ENCODE data around the gene HOMER2. TPM values are rescaled to one million over a fixed set of nuclear protein-coding genes. Genes with fewer than 3 reads are reported as not detected.
"Not testable (repeated sequence)": the region's sequence is repeated elsewhere in the genome, so short reads cannot be mapped to it uniquely, and the experiment has no call there.

Gene HOMER2
- total and polyA plus RNA-seq, 10 donors, result 2.1 to 24.3 (median 11.7) TPM

DNA sequence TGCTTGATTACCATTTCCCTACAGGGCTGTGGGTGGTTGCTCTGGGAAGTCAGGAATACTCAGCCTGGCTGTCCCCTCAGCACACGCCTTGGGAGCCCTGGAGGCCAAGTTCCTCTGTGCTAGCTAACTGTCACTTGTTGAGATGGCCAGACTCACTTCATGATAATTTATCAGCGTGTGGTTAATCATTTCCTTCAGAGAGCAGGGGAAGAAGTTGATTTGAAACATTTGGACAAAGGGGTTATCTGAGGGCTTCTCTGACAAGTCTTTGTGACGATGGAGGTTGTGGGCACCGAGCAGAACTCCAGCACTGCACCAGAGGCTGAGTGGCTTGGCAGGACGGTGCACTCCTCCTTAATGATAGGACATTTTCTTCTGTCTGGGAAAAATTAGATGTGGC is 81.2 kb downstream of the HOMER2 start:
- DNase-seq, result no peak
- WGBS, 5 donors, result 45 to 69% (median 48%) methylated on average over 5 of the region's 5 CpGs
- TF ChIP-seq, protein P1, sequence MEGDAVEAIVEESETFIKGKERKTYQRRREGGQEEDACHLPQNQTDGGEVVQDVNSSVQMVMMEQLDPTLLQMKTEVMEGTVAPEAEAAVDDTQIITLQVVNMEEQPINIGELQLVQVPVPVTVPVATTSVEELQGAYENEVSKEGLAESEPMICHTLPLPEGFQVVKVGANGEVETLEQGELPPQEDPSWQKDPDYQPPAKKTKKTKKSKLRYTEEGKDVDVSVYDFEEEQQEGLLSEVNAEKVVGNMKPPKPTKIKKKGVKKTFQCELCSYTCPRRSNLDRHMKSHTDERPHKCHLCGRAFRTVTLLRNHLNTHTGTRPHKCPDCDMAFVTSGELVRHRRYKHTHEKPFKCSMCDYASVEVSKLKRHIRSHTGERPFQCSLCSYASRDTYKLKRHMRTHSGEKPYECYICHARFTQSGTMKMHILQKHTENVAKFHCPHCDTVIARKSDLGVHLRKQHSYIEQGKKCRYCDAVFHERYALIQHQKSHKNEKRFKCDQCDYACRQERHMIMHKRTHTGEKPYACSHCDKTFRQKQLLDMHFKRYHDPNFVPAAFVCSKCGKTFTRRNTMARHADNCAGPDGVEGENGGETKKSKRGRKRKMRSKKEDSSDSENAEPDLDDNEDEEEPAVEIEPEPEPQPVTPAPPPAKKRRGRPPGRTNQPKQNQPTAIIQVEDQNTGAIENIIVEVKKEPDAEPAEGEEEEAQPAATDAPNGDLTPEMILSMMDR (IDR thresholded peaks at IDR 0.05 in 8 of 11, conservative IDR thresholded peaks at IDR 0.05 in 3 of 11), result no peak
- no peak for TF ChIP-seq POLR2AphosphoS5 (IDR thresholded peaks at IDR 0.05)
- no peak for TF ChIP-seq POLR2A (IDR thresholded peaks at IDR 0.05)
- Histone ChIP-seq H3K36me3 (peaks cover 0 to 10% (median 0%) of the 10 kb centered on the region in 6 donors), H3K27ac (peak overlapping the region in 6 of 8 donors; percentile 13 to 61 (median 52)), H3K4me3 (no peak overlapping the region), H3K4me1 (peaks cover 0 to 27% (median 5%) of the 10 kb centered on the region in 6 donors), H3K27me3 (replicated peaks in 1 of 7) (no peaks in the 10 kb centered on the region), H3K9me3 (no peaks in the 10 kb centered on the region)
- intact Hi-C loops (cut with DNase I; ENCODE audit: low total_unique reads), result no loop called here

DNA sequence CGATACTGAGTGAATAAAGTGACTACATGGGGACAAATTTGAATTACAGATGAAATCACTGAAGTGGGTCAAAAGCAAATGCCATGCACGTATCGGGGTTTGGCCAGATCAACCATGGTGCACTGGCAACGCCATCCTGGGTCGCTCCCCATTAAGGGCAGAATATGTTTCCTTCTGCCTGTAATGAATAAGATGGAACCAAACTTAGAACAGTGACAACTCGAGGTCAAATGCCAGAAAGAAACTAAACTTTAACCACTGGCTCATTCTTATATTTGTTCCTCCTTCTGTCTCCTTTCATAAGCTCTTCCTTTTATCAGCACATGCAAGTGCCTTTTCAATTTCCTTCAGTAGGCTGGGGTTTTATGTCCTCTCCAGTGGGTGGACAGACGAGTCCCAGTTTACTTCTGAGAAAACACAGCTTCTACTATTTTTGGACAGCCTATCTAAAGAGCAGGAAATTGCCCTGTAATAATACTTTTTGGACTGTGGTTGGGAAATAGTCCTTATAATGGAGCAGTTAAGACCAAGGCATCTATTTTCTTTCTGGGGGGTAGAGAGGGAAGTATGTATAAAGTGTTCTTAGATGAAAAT is 81.7 kb downstream of the HOMER2 start:
- 32 to 53% (median 45%) methylated on average over 7 of the region's 7 CpGs for WGBS, 5 donors
- H3K4me3 ChIP-seq, result no peak overlapping the region
- peak overlapping the region in 5 of 8 donors; percentile 13 to 61 (median 52) for H3K27ac ChIP-seq
- DNase-seq, result no peak
- TF ChIP-seq POLR2A (IDR thresholded peaks at IDR 0.05) (no peak), POLR2AphosphoS5 (IDR thresholded peaks at IDR 0.05) (no peak)
- TF ChIP-seq, protein P1 (IDR thresholded peaks at IDR 0.05 in 8 of 11, conservative IDR thresholded peaks at IDR 0.05 in 3 of 11), result no peak
- H3K4me1 ChIP-seq, result peaks cover 0 to 27% (median 5%) of the 10 kb centered on the region in 6 donors
- H3K9me3 ChIP-seq, result no peaks in the 10 kb centered on the region
- peaks cover 0 to 10% (median 0%) of the 10 kb centered on the region in 6 donors for H3K36me3 ChIP-seq
- H3K27me3 ChIP-seq (replicated peaks in 1 of 7), result no peaks in the 10 kb centered on the region
- intact Hi-C loops (cut with DNase I; ENCODE audit: low total_unique reads), result no loop called here

DNA sequence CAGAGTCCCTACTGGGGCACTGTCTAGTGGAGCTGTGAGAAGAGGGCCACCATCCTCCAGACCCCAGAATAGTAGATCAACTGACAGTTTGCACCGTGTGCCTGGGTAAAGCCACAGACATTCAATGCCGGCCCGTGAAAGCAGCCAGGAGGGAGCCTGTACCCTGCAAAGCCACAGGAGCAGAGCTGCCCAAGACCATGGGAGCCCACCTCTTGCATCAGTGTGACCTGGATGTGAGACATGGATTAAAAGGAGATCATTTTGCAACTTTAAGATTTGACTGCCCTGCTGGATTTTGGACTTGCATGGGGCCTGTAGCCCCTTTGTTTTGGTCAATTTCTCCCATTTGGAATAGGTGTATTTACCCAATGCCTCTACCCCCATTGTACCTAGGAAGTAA is 86.5 kb downstream of the HOMER2 start:
- peaks cover 0 to 11% (median 0%) of the 10 kb centered on the region in 6 donors for H3K4me1 ChIP-seq
- H3K9me3 ChIP-seq; H3K4me3 ChIP-seq; H3K36me3 ChIP-seq; H3K27ac ChIP-seq; intact Hi-C loops (cut with DNase I; ENCODE audit: low total_unique reads); DNase-seq; H3K27me3 ChIP-seq (replicated peaks in 1 of 7): not testable (repeated sequence)
- 78 to 100% (median 93%) methylated on average over 3 of the region's 3 CpGs for WGBS, 5 donors

DNA sequence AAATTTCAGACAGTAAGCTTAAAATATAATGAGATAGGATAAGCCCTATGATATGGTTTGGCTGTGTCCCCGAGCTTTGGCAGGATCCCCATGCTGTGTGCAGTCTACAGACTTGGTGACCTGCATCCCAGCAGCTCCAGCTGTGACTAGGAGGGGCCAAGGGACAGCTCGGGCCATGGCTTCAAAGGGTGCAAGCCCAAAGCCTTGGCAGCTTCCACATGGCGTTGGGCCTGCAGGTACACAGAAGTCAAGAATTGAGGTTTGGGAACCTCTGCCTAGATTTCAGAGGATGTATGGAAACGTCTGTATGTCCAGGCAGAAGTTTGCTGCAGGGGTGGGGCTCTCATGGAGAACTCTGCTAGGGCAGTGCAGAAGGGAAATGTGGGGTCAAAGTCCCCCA is 86.9 kb downstream of the HOMER2 start:
- H3K4me1 ChIP-seq; intact Hi-C loops (cut with DNase I; ENCODE audit: low total_unique reads); H3K27ac ChIP-seq; H3K9me3 ChIP-seq; H3K27me3 ChIP-seq (replicated peaks in 1 of 7); H3K36me3 ChIP-seq; H3K4me3 ChIP-seq; DNase-seq: not testable (repeated sequence)
- WGBS, 5 donors, result 60 to 86% (median 81%) methylated on average over 4 of the region's 4 CpGs

DNA sequence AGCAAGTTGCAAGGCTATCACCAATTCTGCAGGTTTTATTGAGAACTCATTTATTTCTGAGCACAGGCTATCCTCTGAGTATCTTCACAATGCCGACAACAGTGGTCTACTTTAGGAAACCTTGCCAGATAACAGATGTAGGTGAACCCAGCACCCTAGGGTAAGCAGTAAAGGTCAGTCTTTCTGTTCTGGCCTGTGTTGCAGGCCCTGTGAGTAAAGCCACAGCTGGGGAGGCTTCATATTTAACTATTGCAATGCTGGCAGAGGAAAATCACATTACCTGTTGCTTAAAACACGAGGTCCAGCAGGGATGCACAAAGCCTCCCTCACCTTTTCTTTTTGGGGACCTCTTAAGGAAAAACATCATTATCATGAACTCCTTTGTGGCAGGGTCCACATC is 87.6 kb downstream of the HOMER2 start:
- Histone ChIP-seq H3K4me1 (peaks cover 0 to under 1% (median 0%) of the 10 kb centered on the region in 6 donors), H3K27ac (no peak overlapping the region), H3K4me3 (no peak overlapping the region), H3K9me3 (no peaks in the 10 kb centered on the region), H3K36me3 (no peaks in the 10 kb centered on the region), H3K27me3 (replicated peaks in 1 of 7) (no peaks in the 10 kb centered on the region)
- no peak for DNase-seq
- intact Hi-C loops (cut with DNase I; ENCODE audit: low total_unique reads), result no loop called here
- 83 to 98% (median 92%) methylated on average over 2 of the region's 2 CpGs for WGBS, 5 donors
- TF ChIP-seq POLR2A (IDR thresholded peaks at IDR 0.05), result no peak
- TF ChIP-seq, protein P1 (IDR thresholded peaks at IDR 0.05 in 8 of 11, conservative IDR thresholded peaks at IDR 0.05 in 3 of 11), result no peak
- no peak for TF ChIP-seq POLR2AphosphoS5 (IDR thresholded peaks at IDR 0.05)
